ENCODE measurements around the gene PDGFC.
A peak's percentile ranks its signal among the peaks of the same experiment; 100 is the strongest.

PDGFC gene

GRCh38 chr4:156749426-156750403 is 221.9 kb downstream of the PDGFC start:
- no peak for DNase-seq (ENCODE audit: low read depth in 2 of 2)

DNA sequence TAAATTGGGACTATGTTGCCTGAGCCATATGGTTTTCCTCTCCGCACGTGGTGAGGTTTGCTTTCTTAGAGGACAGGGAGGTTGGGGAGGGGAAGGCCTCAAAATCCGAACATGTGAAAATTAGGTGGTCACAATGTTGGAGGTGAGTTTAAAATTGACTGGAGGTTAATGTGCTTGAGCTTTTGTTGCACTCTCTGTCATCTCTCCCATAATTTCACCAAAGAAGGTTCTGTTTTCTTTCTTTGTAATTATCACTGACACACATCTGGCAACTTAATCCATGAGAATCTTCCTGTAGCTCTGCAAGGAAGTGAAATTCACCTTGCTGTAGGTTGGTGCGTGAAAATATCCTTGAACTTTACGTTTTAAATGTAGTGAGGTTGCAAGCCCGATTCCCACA is 225.5 kb downstream of the PDGFC start:
- DNase-seq (ENCODE audit: low read depth in 2 of 2): no peak

- DNase-seq (ENCODE audit: low read depth in 2 of 2): no peak
These were observed 232.8 kb downstream of the PDGFC start for GRCh38 chr4:156738766-156739165.

- peak in 1 of 2 experiments; percentile 31 for DNase-seq (ENCODE audit: low read depth in 2 of 2)
These were observed 236.4 kb downstream of the PDGFC start for GRCh38 chr4:156734965-156735895.

DNA sequence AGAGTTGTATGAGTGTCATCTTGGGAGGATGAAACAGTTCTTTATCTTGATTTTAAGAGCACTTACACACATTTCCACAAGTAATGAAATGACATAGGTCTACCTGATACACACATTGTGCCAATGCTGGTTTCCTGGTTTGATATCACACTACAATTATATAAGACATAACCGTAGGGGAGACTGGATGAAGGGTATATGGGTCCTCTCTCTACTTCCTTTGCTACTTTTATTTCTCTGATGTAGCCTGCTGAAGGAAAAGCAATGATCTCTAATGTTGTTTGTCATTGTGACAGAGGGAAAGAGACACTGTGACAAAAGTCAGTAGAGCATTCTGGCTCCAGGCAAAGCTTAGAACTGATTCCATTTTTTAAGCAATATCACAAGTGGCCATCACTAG is 238.0 kb downstream of the PDGFC start:
- no peak for DNase-seq (ENCODE audit: low read depth in 2 of 2)

DNA sequence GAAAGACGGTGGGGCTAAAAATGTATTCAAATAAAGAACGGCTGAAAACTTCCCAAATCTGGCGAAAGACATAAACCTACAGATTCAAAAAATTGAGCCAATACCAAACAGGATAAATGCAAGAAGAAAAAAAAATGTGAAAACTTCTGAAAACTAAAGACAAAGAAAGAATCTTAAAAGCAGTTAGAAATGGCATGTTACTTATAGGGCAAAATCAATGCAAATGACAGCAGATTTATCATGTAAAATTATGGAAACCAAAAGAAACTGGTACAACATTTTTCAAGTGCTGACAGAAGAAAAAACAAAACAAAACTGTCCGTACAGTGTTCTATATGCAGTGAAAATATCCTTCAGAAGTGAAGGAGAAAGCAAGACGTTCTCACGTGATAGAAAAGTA is 239.0 kb downstream of the PDGFC start:
- DNase-seq (ENCODE audit: low read depth in 2 of 2): no peak

DNA sequence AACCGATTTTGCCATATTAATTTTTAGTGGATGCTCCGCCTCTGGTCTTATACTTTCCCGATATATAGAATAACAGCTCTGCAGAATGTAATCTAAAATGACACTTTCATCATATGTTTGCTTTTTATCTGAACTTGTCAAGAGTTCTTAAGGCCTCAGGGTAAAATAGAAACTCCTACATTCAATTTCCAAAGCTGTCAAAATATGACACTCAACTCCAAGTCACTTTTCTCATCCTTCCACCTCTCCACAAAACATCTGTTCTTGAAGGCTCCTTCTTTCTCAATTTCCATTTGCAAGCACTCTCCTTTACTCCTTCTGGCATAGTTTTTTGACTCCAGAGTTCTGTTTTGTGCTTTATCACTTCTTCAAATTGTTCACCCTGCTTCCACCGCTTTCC is 242.2 kb downstream of the PDGFC start:
- DNase-seq (ENCODE audit: low read depth in 2 of 2): no peak

- DNase-seq (ENCODE audit: low read depth in 2 of 2): no peak
These were observed 246.3 kb downstream of the PDGFC start for GRCh38 chr4:156725257-156725656.

DNA sequence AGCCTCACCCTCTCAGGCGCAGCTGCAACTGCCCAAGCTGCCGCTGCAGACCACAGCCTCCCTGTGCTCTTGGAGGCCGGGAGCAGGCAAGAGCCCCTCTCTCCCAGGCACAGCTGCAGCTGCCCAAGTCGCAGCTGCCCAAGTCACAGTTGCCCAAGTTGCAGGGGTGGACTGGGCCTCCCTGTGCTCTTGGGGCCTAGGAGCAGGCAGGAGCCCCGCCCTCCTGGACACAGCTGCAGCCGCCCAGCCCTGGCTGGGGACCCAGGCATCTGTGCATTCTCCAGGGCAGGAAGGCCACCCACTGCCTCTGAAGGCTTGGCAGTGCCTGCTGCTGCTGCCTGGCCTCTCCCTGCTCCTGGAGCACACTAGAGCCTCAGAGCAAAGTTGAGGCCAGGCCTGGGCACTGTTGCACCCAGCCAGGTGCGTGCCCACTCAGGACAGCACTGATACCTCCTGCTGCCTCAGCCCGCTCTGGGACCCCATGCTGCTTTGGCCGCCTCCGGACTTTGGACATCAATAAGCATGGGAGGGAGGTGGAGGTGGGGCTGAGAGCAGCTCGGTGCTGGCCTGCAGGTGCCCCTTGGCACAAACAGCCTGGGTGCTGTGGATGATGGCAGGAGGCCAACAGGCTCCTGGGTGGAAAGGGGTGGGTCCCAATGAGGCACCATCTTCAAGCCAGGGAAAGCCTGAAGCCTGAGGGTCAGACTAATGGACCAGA is 247.5 kb downstream of the PDGFC start:
- no peak for DNase-seq (ENCODE audit: low read depth in 2 of 2)

- DNase-seq (ENCODE audit: low read depth in 2 of 2): no peak
These were observed 253.4 kb downstream of the PDGFC start for GRCh38 chr4:156718226-156718625.

GRCh38 chr4:156711193-156711590 is 260.4 kb downstream of the PDGFC start:
- DNase-seq (ENCODE audit: low read depth in 2 of 2): no peak
